SH-SY5Y (cell line): Measurements from ENCODE around the gene ITCH.

Source experiments
- GATA2 ChIP-seq: IDR thresholded peaks from 2 replicates; pipeline ENCODE4 v1.6.1; 2011; ENCODE audit warnings: mild to moderate bottlenecking, low read depth, low read length
- GATA3 ChIP-seq: IDR thresholded peaks from 2 replicates; pipeline ENCODE4 v1.6.1; 2011; ENCODE audit warnings: low read depth, mild to moderate bottlenecking, low read length, moderate library complexity

GRCh38 chr20:34558320-34559218 lies 195.5 kb downstream of the ITCH start, which contains the start of gene MAP1LC3A:
- TF ChIP-seq GATA2 (no peak), GATA3 (no peak)
